Panc1 (cell line): ENCODE measurements around the gene STPG1. TPM values are rescaled to one million over a fixed set of nuclear protein-coding genes. Genes with fewer than 3 reads are reported as not detected.

Source experiments
- ATAC-seq: fragments of 200-7000 bp; cut with Tn5 transposase; 2 replicates; pipeline ENCODE4 v1.9.1; 2020; ENCODE audit warnings: mild to moderate bottlenecking, moderate library complexity
- BruUV-seq: library from RNA; stranded (reverse); fragments of 400-500 nt; replicated peaks from 2 replicates; lab custom pipeline; 2021; lab: Mats Ljungman, UMichigan
- CTCF ChIA-PET: fragments of 300-600 bp; sonication (Branson Sonifier 250); formaldehyde crosslinking; loops from one replicate; lab custom pipeline; 2022; ENCODE audit warnings: antibody characterized with exemption; lab: Charles Lee
- POLR2A ChIA-PET: fragments of 300-600 bp; sonication (Branson Sonifier 250); formaldehyde crosslinking; loops from one replicate; lab custom pipeline; 2022; ENCODE audit warnings: antibody characterized with exemption; lab: Charles Lee
- DNase-seq: peaks from one replicate; pipeline ENCODE4 v3.0.0-alpha.2; 2010; ENCODE audit warnings: low read depth, low spot score
- H3K27ac ChIP-seq: 2 replicates; pipeline ENCODE4 v1.5.1; 2011; ENCODE audit warnings: mild to moderate bottlenecking, low read length, inconsistent platforms
- H3K27me3 ChIP-seq: fragments of 200-500 bp; sonication (Bioruptor generic); 2 replicates; pipeline ENCODE4 v1.6.0; 2014; ENCODE audit warnings: low read length, inconsistent platforms; ENCODE audit not compliant: control insufficient read depth, insufficient read depth
- H3K36me3 ChIP-seq: fragments of 200-500 bp; sonication (Bioruptor generic); 2 replicates; pipeline ENCODE4 v1.5.1; 2014; ENCODE audit warnings: inconsistent platforms, mild to moderate bottlenecking, low read length, moderate library complexity; ENCODE audit not compliant: control insufficient read depth, insufficient read depth
- H3K4me1 ChIP-seq: 2 replicates; pipeline ENCODE4 v1.5.1; 2011; ENCODE audit warnings: inconsistent platforms, mild to moderate bottlenecking, low read length, moderate library complexity; ENCODE audit not compliant: control insufficient read depth, insufficient read depth
- H3K4me3 ChIP-seq, 2 experiments: 2 replicates each; pipeline ENCODE4 v1.5.1; 2011 to 2012; ENCODE audit warnings: low read depth in 2 of 2, low read length in 2 of 2, mild to moderate bottlenecking in 2 of 2, inconsistent platforms in 1 of 2, moderate library complexity in 1 of 2
- H3K9me3 ChIP-seq: fragments of 200-500 bp; sonication (Bioruptor generic); 2 replicates; pipeline ENCODE4 v1.5.1; 2014; ENCODE audit warnings: low read depth, mild to moderate bottlenecking, inconsistent platforms, low read length, moderate library complexity; ENCODE audit not compliant: control insufficient read depth, insufficient read depth
- POLR2AphosphoS5 ChIP-seq: IDR thresholded peaks from 2 replicates; pipeline ENCODE4 v1.6.1; 2012; ENCODE audit warnings: mild to moderate bottlenecking, low read depth, low read length, moderate library complexity
- REST ChIP-seq, 2 experiments: IDR thresholded peaks; 2 replicates each; pipeline ENCODE4 v1.6.1; 2011 to 2012; ENCODE audit warnings: low read depth in 2 of 2, control low read depth in 1 of 2, low read length in 1 of 2, mild to moderate bottlenecking in 1 of 2, moderate library complexity in 1 of 2; ENCODE audit not compliant: insufficient read depth in 1 of 2
- SIN3A ChIP-seq: IDR thresholded peaks from 2 replicates; pipeline ENCODE4 v1.6.1; 2012; ENCODE audit warnings: low read depth, mild to moderate bottlenecking, low read length, moderate library complexity, borderline replicate concordance; ENCODE audit not compliant: insufficient read depth
- TCF7L2 ChIP-seq: IDR thresholded peaks from 2 replicates; pipeline ENCODE4 v1.6.1; 2011; ENCODE audit warnings: mild to moderate bottlenecking, low read depth, low read length, inconsistent platforms
- in situ Hi-C: cut with HindIII; loops from 2 replicates; pipeline ENCODE4 v1.10.0; 2016; ENCODE audit warnings: low sequenced_read_pairs, low pct_unique_long_range_greater_than_20kb
- intact Hi-C: fragments of 100-400 bp; cut with micrococcal nuclease; formaldehyde crosslinking; loops from one replicate; pipeline ENCODE4 v1.10.0; 2022; ENCODE audit not compliant: unreplicated experiment
- total RNA-seq: library from RNA; stranded (reverse); gene quantifications from one replicate; pipeline ENCODE4 v1.2.1, GENCODE V29; 2021; ENCODE audit not compliant: unreplicated experiment
- TF ChIP-seq, protein P1 (sequence below): fragments of 450-650 bp; IDR thresholded peaks from 2 replicates; pipeline ENCODE4 v1.5.1; 2017; ENCODE audit warnings: mild to moderate bottlenecking

STPG1 gene
- total RNA-seq, 1 experiment from 2014 or later = 9.9 TPM

DNA sequence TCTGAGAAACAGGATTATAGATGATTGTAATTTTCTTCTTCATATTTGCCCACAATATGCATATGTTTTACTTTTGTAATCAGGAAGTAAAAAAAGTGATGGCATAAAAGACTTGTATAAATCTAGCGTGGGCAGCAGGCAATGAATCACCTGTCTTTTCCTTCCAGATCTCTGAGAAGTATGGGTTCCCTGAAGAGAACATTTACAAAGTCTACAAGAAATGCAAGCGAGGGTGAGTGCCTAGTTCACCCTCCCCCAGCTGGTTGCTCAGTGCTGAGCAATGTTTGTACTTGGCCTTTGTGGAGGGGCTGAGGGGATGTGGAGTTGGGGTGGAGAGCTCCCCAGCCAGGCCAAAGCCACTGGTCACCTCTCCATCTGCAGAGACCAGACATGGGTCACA, 63.7 kb downstream of the STPG1 start:
- ChIA-PET CTCF (no interaction called here), POLR2A (no interaction called here)
- DNase-seq = no peak
- no peaks in the 10 kb centered on the region; the same call in 1 of the 2 replicates for H3K4me1 ChIP-seq
- no peak overlapping the region for H3K27ac ChIP-seq
- no peaks in the 10 kb centered on the region for H3K27me3 ChIP-seq
- no peak for ATAC-seq
- no peaks in the 10 kb centered on the region for H3K9me3 ChIP-seq
- TF ChIP-seq POLR2AphosphoS5 (no peak), REST (IDR thresholded peaks at IDR 0.05; ENCODE audit: insufficient read depth in 1 of 2, low read depth in 2 of 2, low read length in 1 of 2) (no peak), SIN3A (no peak), TCF7L2 (no peak)
- TF ChIP-seq, protein P1, sequence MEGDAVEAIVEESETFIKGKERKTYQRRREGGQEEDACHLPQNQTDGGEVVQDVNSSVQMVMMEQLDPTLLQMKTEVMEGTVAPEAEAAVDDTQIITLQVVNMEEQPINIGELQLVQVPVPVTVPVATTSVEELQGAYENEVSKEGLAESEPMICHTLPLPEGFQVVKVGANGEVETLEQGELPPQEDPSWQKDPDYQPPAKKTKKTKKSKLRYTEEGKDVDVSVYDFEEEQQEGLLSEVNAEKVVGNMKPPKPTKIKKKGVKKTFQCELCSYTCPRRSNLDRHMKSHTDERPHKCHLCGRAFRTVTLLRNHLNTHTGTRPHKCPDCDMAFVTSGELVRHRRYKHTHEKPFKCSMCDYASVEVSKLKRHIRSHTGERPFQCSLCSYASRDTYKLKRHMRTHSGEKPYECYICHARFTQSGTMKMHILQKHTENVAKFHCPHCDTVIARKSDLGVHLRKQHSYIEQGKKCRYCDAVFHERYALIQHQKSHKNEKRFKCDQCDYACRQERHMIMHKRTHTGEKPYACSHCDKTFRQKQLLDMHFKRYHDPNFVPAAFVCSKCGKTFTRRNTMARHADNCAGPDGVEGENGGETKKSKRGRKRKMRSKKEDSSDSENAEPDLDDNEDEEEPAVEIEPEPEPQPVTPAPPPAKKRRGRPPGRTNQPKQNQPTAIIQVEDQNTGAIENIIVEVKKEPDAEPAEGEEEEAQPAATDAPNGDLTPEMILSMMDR = no peak
- no peaks in the 10 kb centered on the region for H3K36me3 ChIP-seq
- intact Hi-C loops = no loop called here
- in situ Hi-C loops = no loop called here
- BruUV-seq = no TSS peak
- H3K4me3 ChIP-seq = no peak overlapping the region

- in situ Hi-C loops (no loop called here), intact Hi-C loops (no loop called here)
- no peak for ATAC-seq
- Histone ChIP-seq H3K4me1 (no peaks in the 10 kb centered on the region; the same call in 1 of the 2 replicates), H3K4me3 (no peak overlapping the region), H3K27ac (no peak overlapping the region), H3K36me3 (no peaks in the 10 kb centered on the region), H3K27me3 (no peaks in the 10 kb centered on the region), H3K9me3 (no peaks in the 10 kb centered on the region)
- DNase-seq = no peak
- ChIA-PET CTCF (interaction anchor here (1.4 kb wide), 1 partner anchor 146 kb away, joined by 5 read pairs; no protein-coding TSS in a partner anchor), POLR2A (no interaction called here)
- BruUV-seq = no TSS peak
- no peak for TF ChIP-seq TCF7L2
- no peak for TF ChIP-seq POLR2AphosphoS5
- no peak for TF ChIP-seq SIN3A
- TF ChIP-seq, protein P1 = no peak
- no peak for TF ChIP-seq REST (IDR thresholded peaks at IDR 0.05; ENCODE audit: insufficient read depth in 1 of 2, low read depth in 2 of 2, low read length in 1 of 2)
Observed at GRCh38 chr1:24348196-24348595, 65.4 kb downstream of the STPG1 start.
